GM19099 (cell line): ENCODE data around the gene SH3D19.

Experiments used
- POLR2A ChIP-seq: IDR thresholded peaks from 3 replicates; pipeline ENCODE4 v1.6.1; 2011; ENCODE audit warnings: low read depth; ENCODE audit not compliant: insufficient read length; ENCODE audit errors: extremely low read depth

SH3D19 gene, protein sequence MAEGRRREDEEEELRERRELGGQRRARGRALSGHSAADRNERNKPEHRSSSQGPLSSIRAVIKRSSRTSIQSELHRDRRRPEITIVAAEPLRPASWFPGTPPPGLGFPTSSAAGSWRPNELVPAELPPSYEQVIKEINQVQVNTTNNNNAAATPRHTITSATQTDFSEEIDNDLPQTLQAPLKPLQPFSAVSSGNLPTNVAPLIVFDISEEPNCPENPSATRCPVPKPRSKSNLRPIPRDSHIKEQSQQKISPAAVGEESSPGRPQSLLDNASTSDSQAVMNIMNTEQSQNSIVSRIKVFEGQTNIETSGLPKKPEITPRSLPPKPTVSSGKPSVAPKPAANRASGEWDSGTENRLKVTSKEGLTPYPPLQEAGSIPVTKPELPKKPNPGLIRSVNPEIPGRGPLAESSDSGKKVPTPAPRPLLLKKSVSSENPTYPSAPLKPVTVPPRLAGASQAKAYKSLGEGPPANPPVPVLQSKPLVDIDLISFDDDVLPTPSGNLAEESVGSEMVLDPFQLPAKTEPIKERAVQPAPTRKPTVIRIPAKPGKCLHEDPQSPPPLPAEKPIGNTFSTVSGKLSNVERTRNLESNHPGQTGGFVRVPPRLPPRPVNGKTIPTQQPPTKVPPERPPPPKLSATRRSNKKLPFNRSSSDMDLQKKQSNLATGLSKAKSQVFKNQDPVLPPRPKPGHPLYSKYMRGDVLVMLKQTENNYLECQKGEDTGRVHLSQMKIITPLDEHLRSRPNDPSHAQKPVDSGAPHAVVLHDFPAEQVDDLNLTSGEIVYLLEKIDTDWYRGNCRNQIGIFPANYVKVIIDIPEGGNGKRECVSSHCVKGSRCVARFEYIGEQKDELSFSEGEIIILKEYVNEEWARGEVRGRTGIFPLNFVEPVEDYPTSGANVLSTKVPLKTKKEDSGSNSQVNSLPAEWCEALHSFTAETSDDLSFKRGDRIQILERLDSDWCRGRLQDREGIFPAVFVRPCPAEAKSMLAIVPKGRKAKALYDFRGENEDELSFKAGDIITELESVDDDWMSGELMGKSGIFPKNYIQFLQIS

DNA sequence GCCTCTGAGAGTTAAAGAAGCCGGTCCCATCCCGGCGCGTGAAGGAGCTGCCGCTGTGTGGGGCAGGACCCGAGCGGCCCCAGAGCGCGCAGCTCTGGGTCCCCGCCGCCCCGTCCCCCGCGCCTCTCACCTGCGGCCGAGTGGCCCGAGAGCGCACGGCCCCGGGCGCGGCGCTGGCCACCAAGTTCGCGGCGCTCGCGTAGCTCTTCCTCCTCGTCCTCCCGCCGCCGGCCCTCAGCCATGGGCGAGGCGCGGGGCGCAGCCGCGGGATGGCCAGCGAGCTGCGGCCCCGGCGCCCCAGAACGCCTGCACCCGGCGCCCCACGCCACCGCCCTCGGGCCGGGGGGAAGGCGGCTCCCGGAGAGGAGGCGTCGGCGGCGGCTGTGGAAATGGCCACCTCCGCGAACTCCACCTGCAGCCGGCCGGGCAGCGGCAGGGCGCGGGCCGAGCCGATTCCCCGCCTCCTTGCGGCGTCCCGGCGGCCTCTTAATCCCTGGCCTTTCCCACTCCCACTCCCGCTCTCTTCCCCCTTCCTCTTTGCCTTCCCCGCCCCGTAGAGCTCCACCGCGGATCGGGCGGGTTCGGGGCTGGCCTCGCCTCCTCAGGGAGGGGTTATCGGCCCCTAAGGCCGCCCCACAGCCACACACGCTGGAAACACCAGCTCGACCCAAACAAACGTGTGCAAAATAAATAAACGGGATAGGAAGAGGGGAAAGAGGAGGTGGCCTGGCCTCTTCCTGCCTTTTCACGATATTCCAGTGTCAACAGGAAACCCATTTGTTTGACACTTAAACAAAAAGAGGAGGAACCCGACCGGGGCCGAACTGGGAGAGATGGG lies at the start of gene SH3D19:
TSS of gene SH3D19 (minus strand) at position 495 of the 838 bp plus-strand sequence. CDS start at position 242, 253 bp downstream.
- no peak for TF ChIP-seq POLR2A

DNA sequence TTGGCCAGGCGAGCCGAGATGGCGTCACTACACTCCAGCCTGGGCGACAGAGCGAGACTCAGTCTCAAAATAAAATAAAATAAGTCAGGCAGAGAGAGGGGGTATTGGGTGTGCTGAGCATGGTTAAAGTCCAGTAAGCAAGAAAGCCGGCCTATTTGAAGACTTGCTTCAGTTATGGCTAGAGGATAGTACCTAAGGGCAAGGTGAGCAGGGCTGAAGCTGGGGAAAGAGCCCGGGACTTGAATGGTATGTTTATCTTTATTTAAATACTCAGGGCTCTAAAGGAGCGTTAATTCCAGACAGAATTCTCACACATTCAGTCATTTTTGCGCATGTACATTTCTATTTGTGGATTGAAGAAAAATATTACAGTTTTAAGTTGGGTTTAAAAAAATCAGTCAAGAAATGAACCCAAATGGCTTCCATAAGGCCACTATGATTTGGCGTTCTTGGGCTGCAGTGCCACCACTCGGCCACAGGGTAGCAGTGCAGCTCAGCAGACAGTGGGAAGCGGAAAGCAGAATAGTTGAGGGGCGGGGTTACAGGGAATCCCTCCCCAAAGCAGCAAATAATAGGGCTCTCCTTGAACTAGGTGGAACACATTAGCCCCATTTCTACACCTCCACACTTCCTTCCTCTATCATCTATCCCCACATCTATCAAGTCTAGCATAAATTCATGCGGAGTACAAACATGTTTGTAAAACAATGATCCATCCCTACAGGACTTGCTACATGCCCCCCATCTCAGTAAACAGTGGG lies 37.2 kb upstream of the SH3D19 start:
- no peak for TF ChIP-seq POLR2A

DNA sequence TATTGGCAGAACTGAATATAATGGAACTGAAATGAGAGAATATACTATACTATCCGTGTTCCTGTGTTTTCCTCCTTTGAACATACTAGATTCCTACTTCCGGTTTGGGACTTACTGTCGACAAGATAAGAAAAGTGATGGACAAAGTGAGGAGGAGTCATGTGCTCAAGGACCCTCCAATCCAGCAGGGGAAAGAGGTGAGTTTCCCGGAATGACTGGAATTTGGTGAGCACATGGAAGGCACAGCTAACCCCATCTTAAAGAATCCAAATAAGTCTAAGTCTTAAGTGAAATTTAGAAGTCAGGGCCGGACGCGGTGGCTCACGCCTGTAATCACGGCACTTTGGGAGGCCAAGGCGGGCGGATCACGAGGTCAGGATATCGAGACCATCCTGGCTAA lies 36.6 kb upstream of the SH3D19 start:
- no peak for TF ChIP-seq POLR2A

DNA sequence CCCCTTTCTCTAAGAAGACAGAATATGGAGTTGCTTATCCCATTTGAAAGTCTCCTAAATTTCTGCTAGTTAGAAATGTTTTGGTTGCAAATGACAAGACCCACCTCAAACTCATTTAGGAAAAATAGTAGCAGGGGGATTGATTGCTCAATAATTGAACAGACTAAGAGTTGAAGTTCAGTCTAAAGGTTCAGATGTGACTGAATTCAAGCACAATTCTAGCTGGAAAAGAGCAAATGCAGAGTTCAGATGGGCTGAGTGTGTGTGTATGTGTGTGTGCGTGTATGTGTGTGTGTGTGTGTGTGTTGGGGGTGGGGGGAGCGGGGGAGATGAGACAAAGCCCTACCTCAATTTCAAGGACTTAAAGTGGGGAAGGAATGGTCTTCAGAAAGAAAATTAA lies 35.7 kb upstream of the SH3D19 start:
- no peak for TF ChIP-seq POLR2A

DNA sequence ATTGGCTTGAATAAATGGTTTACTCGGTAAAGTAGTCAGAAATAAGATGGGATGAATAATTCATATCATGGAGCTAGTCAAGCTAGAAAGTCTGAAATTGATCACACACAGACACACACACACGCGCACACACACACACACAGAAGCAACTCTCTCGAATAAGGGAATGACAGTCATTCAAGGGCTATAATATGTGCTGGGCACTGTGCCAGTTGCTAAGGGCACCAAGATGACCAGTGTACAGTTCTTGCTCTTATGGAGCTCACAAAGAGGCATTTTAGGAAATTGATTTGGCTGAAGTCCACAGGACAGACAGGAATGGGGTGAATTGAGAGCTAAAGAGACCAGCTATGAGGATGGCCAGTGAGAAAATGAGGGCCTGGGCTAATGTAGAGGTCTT lies 34.2 kb upstream of the SH3D19 start:
- no peak for TF ChIP-seq POLR2A

DNA sequence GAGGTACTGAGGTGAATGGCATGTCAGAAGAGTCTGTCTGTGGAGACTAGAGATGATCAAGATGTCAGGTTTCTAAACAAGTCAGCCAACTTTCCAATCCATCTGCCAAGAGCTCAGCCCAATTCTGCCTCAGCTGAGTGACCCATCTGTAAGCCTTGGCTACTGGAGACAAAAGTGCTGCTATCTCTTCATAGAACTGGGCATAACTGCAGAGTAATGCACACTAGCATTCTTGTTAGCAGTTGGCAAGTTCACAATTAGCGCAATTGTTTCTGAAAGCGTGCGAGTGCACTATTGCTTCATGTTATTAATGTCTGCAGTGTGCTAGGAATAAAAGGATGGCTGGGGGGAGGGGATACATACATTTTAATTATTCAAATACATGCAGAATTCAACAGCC lies 32.9 kb upstream of the SH3D19 start:
- no peak for TF ChIP-seq POLR2A

DNA sequence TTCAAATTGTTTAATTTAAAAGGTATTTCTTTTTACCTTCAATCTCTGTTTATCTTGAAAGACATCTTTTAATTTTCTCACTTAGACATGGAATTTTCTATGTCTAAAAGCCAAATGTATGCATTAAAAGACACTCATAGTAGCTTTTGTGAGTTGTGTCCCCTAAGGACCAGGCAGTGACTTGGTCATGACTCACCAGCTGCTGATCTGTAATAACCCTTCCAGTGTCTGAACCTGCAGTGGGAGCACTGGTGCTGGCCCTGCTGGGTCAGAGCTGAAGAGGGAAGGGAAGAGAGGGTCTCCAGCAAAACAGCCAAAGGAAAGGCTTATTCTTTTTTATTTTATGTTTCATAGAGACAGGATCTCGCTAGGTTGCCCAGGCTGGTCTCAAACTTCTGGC lies 31.1 kb upstream of the SH3D19 start:
- no peak for TF ChIP-seq POLR2A

DNA sequence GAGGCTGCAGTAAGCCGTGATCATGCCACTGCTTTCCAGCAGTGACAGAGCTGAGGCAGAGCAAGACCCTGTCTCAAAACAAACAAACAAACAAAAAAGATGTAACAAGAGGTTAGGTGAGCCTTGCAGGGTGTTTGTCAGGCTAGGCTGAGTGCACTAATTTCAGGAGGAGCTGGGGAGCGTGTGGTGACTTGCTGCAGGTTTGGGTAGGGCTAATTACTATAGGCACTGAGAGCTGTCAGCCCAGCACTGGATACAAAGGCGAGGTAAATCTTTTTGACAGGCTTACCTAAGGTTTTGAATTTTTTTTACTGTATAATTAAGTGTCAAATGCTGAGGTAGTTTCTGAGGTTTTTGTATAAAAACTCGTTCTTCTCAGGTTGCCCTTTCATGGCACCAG lies 29.8 kb upstream of the SH3D19 start:
- TF ChIP-seq POLR2A: no peak

DNA sequence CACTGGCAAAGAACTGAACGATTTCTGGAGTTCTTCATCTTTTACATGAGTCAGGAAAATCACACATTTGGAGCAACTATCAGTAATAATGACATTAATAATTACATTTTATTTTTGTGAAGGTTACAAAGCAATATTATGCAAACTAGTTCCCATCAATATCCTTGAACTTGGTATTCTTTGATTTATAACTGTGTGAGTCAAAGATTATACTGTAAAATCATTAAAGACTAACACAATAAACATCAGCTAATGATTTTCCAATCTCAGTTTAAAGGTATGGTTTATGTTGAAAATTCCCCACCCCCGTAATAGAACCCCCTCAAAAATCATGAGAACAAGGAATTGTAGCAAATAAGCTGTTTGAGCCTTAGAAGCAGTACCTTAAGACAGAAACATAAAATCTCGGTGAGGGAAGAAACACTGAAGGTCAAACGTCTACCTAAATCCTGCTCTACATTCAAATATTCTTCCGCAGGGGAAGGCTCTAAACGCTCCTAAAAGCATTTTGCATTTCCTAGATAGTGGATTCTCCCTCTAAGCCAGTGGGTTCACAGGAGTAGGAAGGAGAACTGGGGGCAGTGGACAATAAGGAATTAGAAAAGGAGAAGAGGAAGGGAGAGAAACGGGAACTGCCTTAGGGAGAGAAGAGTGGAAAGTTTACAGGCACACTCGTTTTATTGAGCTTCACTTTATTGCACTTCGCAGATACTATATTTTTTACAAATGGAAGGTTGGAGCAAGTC lies 22.3 kb upstream of the SH3D19 start:
- TF ChIP-seq POLR2A: no peak

DNA sequence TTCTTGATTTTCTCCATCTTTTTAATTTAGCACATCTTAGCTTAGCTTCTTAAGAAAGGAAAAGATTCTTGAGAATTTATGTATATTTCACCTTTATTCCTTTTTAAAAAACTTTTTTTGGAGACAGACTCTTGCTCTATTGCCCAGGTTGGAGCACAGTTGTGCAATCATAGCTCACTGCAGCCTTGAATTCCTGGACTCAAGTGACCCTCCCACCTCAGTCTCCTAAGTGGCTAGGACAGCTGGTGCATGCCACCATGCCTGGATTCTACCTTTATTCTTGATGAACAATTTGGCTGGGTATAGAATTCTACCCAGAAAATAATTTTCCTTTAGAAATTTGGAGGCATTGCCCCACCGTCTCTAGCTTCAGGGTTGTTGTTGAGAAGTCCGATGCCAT lies 19.5 kb upstream of the SH3D19 start:
- TF ChIP-seq POLR2A: no peak

DNA sequence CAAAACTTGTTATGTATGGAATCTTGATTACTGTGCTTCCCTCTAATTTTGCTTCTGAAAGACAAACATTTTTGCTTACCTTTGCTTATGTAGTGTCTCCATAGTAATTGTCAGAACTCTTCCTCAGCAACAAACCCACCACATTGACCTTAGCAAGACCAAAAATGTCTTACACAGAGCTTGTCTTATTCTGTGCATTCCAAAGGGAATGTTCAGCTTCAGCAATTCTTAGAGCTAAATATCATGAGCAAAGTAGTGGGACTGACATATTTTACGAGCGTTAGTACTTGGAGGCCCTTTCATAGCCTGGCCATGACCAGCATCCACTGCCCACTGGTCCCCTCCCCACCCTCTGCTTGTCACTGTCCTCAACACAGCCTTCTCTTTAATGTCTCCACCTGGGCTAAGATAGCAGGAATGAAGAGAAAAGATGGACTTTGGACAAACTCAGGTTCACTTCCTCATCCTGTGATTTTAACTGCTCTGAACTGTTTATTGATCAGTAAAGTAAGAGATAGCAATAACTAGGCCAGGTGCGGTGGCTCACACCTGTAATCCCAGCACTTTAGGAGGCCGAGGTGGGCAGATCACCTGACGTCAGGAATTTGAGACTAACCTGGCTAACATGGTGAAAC lies 15.5 kb upstream of the SH3D19 start:
- TF ChIP-seq POLR2A: no peak

DNA sequence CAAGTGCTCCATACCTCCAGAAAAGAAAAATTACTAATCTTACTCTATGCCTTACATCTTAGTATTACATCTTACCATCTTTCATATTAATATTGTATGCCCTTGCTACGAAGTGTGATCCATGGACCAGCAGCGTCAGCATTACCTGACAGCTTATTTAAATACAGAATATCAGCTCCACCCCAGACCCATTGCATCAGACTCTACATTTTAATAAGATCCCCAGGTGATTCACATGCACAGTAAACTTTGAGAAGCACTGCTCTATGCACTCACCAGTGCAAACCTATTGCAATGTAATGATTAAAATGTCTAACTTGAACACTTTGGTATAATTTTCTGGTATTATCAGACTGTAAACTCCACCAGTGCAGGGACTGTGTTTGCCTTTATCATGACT lies 14.1 kb upstream of the SH3D19 start:
- no peak for TF ChIP-seq POLR2A

DNA sequence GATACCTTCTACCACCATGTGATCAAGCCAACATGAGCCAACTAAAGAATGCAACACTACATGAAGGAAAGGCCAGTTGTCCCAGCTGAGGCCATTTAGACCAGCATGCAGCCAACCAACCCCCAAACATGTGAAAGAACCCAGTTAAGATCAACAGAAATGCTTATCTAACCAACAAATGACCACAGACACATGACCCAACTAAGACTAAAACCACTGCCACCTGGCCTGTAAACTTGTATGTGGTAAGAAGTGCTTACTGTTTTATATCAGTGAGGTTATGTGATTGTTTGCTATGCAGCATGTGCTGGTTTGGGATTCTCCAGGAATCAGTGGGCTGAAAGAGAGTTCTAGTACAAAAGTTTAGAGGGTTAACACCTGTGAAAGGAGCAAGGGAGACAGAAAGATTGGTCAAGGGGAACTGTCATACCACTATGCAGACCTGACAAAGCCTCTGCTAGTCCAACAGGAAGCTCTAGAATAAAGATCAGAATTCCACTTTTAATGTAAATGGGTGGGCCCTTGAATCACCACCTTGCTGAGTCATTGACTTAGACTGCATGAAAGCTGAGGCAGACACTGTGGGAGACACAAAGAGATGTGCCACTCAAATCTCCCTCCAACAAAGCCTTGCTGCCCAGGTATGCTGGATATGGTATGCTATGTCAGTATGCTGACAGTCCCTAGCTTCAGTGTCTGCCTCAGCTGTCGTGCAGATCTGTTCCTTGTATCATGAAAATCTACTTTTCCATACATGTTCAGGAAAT lies 6.1 kb upstream of the SH3D19 start:
- TF ChIP-seq POLR2A: no peak
